SH-SY5Y (cell line): ENCODE measurements around the gene LMF1.

ENCODE experiments used
- GATA2 ChIP-seq: IDR thresholded peaks from 2 replicates; pipeline ENCODE4 v1.6.1; 2011; ENCODE audit warnings: mild to moderate bottlenecking, low read depth, low read length
- GATA3 ChIP-seq: IDR thresholded peaks from 2 replicates; pipeline ENCODE4 v1.6.1; 2011; ENCODE audit warnings: low read depth, mild to moderate bottlenecking, low read length, moderate library complexity

- no peak for TF ChIP-seq GATA2
- TF ChIP-seq GATA3 = no peak
Measured at GRCh38 chr16:984736-985636, 14.2 kb upstream of the LMF1 start.
